ENCODE measurements around the gene KIF3B. TPM values are rescaled to one million over a fixed set of nuclear protein-coding genes. Genes with fewer than 3 reads are reported as not detected.
"Not testable (repeated sequence)": the region's sequence is repeated elsewhere in the genome, so short reads cannot be mapped to it uniquely, and the experiment has no call there.

Gene KIF3B
- total and polyA plus RNA-seq, 2 donors: 7.8 to 8.3 TPM

DNA sequence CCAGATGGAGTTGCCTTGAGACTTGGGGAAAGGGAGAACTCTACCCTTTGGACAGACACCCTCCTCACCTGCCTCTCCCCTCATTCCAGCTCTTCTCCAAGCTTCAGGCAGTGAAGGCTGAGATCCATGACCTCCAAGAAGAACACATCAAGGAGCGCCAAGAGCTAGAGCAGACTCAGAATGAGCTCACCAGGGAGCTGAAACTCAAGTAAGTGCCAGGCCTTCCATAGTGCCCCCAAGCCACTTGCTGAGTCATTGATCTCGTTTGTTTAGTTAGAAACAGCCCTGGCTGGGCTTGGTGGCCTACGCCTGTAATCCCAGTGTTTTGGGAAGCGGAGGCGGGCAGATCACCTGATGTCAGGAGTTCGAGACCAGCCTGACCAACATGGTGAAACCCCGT is 39.2 kb downstream of the KIF3B start:
- WGBS: 90% methylated on average over 7 of the region's 7 CpGs
- H3K9me3 ChIP-seq (ENCODE audit: control insufficient read depth in 2 of 2, insufficient read depth in 1 of 2, low read length in 1 of 2): no peaks in the 10 kb centered on the region
- DNase-seq (ENCODE audit: low read depth in 6 of 9, low spot score in 9 of 9): no peak

GRCh38 chr20:32319100-32319499 is 41.6 kb downstream of the KIF3B start:
- Histone ChIP-seq H3K4me1 (ENCODE audit: control insufficient read depth in 2 of 2, insufficient read depth in 2 of 2, low read length in 2 of 2) (no peaks in the 10 kb centered on the region), H3K9me3 (ENCODE audit: control insufficient read depth in 2 of 2, insufficient read depth in 1 of 2, low read length in 1 of 2) (no peaks in the 10 kb centered on the region), H3K27ac (ENCODE audit: low read depth in 1 of 2, low read length in 1 of 2) (no peak overlapping the region), H3K4me3 (ENCODE audit: low read length in 2 of 2) (no peak overlapping the region), H3K36me3 (ENCODE audit: control insufficient read depth in 2 of 2, insufficient read depth in 2 of 2, low read length in 1 of 2) (peaks cover 11 to 22% of the 10 kb centered on the region in 2 donors), H3K27me3 (ENCODE audit: control insufficient read depth in 2 of 2, insufficient read depth in 1 of 2, low read length in 1 of 2) (no peaks in the 10 kb centered on the region)
- 97% methylated on average over 6 of the region's 6 CpGs for WGBS
- DNase-seq (ENCODE audit: low read depth in 6 of 9, low spot score in 9 of 9): no peak

More for the DNA sequence above, 39.2 kb downstream of the KIF3B start:
- Histone ChIP-seq H3K4me1 (ENCODE audit: control insufficient read depth in 2 of 2, insufficient read depth in 2 of 2, low read length in 2 of 2) (no peaks in the 10 kb centered on the region), H3K27me3 (ENCODE audit: control insufficient read depth in 2 of 2, insufficient read depth in 1 of 2, low read length in 1 of 2) (no peaks in the 10 kb centered on the region), H3K27ac (ENCODE audit: low read depth in 1 of 2, low read length in 1 of 2) (no peak overlapping the region), H3K4me3 (ENCODE audit: low read length in 2 of 2) (no peak overlapping the region), H3K36me3 (ENCODE audit: control insufficient read depth in 2 of 2, insufficient read depth in 2 of 2, low read length in 1 of 2) (peaks cover 16 to 26% of the 10 kb centered on the region in 2 donors)

- WGBS: 100% methylated on average over 1 of the region's 1 CpG
- peaks cover 11 to 24% of the 10 kb centered on the region in 2 donors for H3K36me3 ChIP-seq (ENCODE audit: control insufficient read depth in 2 of 2, insufficient read depth in 2 of 2, low read length in 1 of 2)
- no peaks in the 10 kb centered on the region for H3K27me3 ChIP-seq (ENCODE audit: control insufficient read depth in 2 of 2, insufficient read depth in 1 of 2, low read length in 1 of 2)
- no peaks in the 10 kb centered on the region for H3K9me3 ChIP-seq (ENCODE audit: control insufficient read depth in 2 of 2, insufficient read depth in 1 of 2, low read length in 1 of 2)
- DNase-seq (ENCODE audit: low read depth in 6 of 9, low spot score in 9 of 9): no peak
- H3K4me1 ChIP-seq (ENCODE audit: control insufficient read depth in 2 of 2, insufficient read depth in 2 of 2, low read length in 2 of 2): no peaks in the 10 kb centered on the region
- no peak overlapping the region for H3K4me3 ChIP-seq (ENCODE audit: low read length in 2 of 2)
- H3K27ac ChIP-seq (ENCODE audit: low read depth in 1 of 2, low read length in 1 of 2): no peak overlapping the region
Measured at GRCh38 chr20:32320305-32320704, 42.9 kb downstream of the KIF3B start.

DNA sequence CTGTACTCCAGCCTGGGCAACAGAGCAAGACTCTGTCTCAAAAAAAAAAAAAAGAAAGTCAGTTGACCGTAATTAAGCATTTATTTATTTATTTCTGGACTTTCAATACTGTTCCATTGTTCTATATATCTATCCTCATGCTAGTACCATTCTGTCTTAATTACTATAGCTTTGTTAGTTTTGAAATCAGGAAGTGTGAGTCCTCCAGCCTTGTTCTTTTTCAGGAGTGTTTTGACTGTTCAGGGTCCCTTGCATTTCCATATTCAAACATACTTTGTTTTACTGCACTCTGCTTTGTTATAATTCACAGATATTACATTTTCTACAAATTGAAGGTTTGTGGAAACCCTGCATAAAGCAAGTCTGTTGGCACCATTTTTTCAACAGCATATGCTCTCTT is 43.9 kb downstream of the KIF3B start:
- peak in 2 of 9 donors; percentile 5 to 25 for DNase-seq (ENCODE audit: low read depth in 6 of 9, low spot score in 9 of 9)
- Histone ChIP-seq H3K4me1 (ENCODE audit: control insufficient read depth in 2 of 2, insufficient read depth in 2 of 2, low read length in 2 of 2) (no peaks in the 10 kb centered on the region), H3K9me3 (ENCODE audit: control insufficient read depth in 2 of 2, insufficient read depth in 1 of 2, low read length in 1 of 2) (no peaks in the 10 kb centered on the region), H3K4me3 (ENCODE audit: low read length in 2 of 2) (no peak overlapping the region), H3K27me3 (ENCODE audit: control insufficient read depth in 2 of 2, insufficient read depth in 1 of 2, low read length in 1 of 2) (no peaks in the 10 kb centered on the region), H3K36me3 (ENCODE audit: control insufficient read depth in 2 of 2, insufficient read depth in 2 of 2, low read length in 1 of 2) (peaks cover 9 to 19% of the 10 kb centered on the region in 2 donors), H3K27ac (ENCODE audit: low read depth in 1 of 2, low read length in 1 of 2) (no peak overlapping the region)
- WGBS: 96% methylated on average over 1 of the region's 1 CpG

DNA sequence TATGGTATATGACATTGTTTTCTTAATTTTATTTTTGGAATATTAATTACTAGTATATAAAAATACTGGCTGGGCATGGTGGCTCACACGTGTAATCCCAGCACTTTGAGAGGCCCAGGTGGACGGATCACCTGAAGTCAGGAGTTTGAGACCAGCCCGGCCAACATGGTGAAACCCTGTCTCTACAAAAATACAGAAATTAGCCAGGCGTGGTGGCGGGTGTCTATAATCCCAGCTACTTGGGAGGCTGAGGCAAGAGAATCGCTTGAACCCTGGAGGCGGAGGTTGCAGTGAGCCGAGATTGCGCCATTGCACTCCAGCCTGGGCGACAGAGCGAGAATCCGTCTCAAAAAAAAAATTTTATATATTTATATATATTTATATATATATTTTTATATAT is 44.8 kb downstream of the KIF3B start:
- DNase-seq (ENCODE audit: low read depth in 6 of 9, low spot score in 9 of 9); H3K4me1 ChIP-seq (ENCODE audit: control insufficient read depth in 2 of 2, insufficient read depth in 2 of 2, low read length in 2 of 2); H3K27me3 ChIP-seq (ENCODE audit: control insufficient read depth in 2 of 2, insufficient read depth in 1 of 2, low read length in 1 of 2); H3K27ac ChIP-seq (ENCODE audit: low read depth in 1 of 2, low read length in 1 of 2); H3K4me3 ChIP-seq (ENCODE audit: low read length in 2 of 2); H3K9me3 ChIP-seq (ENCODE audit: control insufficient read depth in 2 of 2, insufficient read depth in 1 of 2, low read length in 1 of 2): not testable (repeated sequence)
- peaks cover 1 to 15% of the 10 kb centered on the region in 2 donors for H3K36me3 ChIP-seq (ENCODE audit: control insufficient read depth in 2 of 2, insufficient read depth in 2 of 2, low read length in 1 of 2)
- WGBS: 98% methylated on average over 12 of the region's 12 CpGs

DNA sequence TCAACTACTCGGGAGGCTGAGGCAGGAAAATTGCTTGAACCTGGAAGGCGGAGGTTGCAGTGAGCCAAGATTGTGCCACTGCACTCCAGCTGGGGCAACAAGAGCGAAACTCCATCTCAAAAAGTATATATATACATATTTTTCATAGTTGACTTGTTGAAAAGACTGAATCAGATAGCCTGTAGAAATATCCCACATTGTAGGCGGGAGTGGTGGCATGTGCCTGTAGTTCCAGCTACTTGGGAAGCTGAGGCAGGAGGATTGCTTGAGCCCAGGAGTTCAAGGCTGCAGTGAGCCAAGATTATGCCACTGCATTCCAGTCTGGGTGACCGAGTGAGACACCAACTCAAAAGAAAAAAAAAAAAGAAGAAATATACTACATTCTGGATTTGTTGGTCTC is 46.3 kb downstream of the KIF3B start:
- not testable (repeated sequence) for DNase-seq (ENCODE audit: low read depth in 6 of 9, low spot score in 9 of 9); H3K27me3 ChIP-seq (ENCODE audit: control insufficient read depth in 2 of 2, insufficient read depth in 1 of 2, low read length in 1 of 2); H3K4me3 ChIP-seq (ENCODE audit: low read length in 2 of 2); H3K4me1 ChIP-seq (ENCODE audit: control insufficient read depth in 2 of 2, insufficient read depth in 2 of 2, low read length in 2 of 2); H3K36me3 ChIP-seq (ENCODE audit: control insufficient read depth in 2 of 2, insufficient read depth in 2 of 2, low read length in 1 of 2); H3K27ac ChIP-seq (ENCODE audit: low read depth in 1 of 2, low read length in 1 of 2); H3K9me3 ChIP-seq (ENCODE audit: control insufficient read depth in 2 of 2, insufficient read depth in 1 of 2, low read length in 1 of 2)
- WGBS: 96% methylated on average over 5 of the region's 5 CpGs

GRCh38 chr20:32325706-32326503 is 48.5 kb downstream of the KIF3B start:
- Histone ChIP-seq H3K9me3 (ENCODE audit: control insufficient read depth in 2 of 2, insufficient read depth in 1 of 2, low read length in 1 of 2) (no peaks in the 10 kb centered on the region), H3K4me3 (ENCODE audit: low read length in 2 of 2) (no peak overlapping the region), H3K27ac (ENCODE audit: low read depth in 1 of 2, low read length in 1 of 2) (no peak overlapping the region), H3K36me3 (ENCODE audit: control insufficient read depth in 2 of 2, insufficient read depth in 2 of 2, low read length in 1 of 2) (peaks cover 15 to 19% of the 10 kb centered on the region in 2 donors), H3K4me1 (ENCODE audit: control insufficient read depth in 2 of 2, insufficient read depth in 2 of 2, low read length in 2 of 2) (no peaks in the 10 kb centered on the region), H3K27me3 (ENCODE audit: control insufficient read depth in 2 of 2, insufficient read depth in 1 of 2, low read length in 1 of 2) (no peaks in the 10 kb centered on the region)
- DNase-seq (ENCODE audit: low read depth in 6 of 9, low spot score in 9 of 9): no peak
- 91% methylated on average over 6 of the region's 6 CpGs for WGBS

GRCh38 chr20:32326504-32326845 is 49.0 kb downstream of the KIF3B start:
- Histone ChIP-seq H3K4me3 (ENCODE audit: low read length in 2 of 2) (no peak overlapping the region), H3K4me1 (ENCODE audit: control insufficient read depth in 2 of 2, insufficient read depth in 2 of 2, low read length in 2 of 2) (no peaks in the 10 kb centered on the region), H3K27me3 (ENCODE audit: control insufficient read depth in 2 of 2, insufficient read depth in 1 of 2, low read length in 1 of 2) (no peaks in the 10 kb centered on the region), H3K36me3 (ENCODE audit: control insufficient read depth in 2 of 2, insufficient read depth in 2 of 2, low read length in 1 of 2) (peaks cover 20 to 25% of the 10 kb centered on the region in 2 donors), H3K9me3 (ENCODE audit: control insufficient read depth in 2 of 2, insufficient read depth in 1 of 2, low read length in 1 of 2) (no peaks in the 10 kb centered on the region), H3K27ac (ENCODE audit: low read depth in 1 of 2, low read length in 1 of 2) (no peak overlapping the region)
- DNase-seq (ENCODE audit: low read depth in 6 of 9, low spot score in 9 of 9): no peak
- 97% methylated on average over 1 of the region's 1 CpG for WGBS

DNA sequence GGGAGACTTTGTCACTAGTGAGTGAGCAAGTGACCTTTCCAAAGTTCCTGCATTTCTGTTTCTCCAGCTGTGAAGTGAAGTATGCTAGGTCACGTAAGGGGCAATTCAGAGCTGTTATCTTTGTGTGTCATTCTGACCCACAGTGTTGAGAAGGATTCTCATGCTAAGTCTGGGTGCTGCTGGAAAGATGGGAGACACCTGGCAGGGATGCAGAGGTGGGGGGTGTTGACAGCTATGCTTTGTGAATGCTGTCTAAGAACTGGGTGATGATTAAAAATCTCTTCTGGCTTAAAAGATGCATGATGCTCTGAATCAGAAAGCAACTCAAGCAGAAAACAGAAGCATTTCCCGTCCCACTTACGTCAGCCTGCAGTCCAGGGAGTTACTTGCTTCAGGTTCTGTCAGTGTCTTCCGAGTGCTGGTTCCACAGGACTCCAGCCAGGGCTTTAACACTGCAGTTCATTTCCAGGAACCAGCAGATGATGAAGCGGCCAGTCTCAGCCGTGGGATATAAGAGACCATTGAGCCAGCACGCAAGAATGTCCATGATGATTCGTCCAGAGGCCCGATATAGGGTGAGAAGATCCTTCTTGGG is 49.7 kb downstream of the KIF3B start:
- H3K27me3 ChIP-seq (ENCODE audit: control insufficient read depth in 2 of 2, insufficient read depth in 1 of 2, low read length in 1 of 2): no peaks in the 10 kb centered on the region
- no peak overlapping the region for H3K27ac ChIP-seq (ENCODE audit: low read depth in 1 of 2, low read length in 1 of 2)
- WGBS: 96% methylated on average over 9 of the region's 9 CpGs
- peaks cover 26 to 31% of the 10 kb centered on the region in 2 donors for H3K36me3 ChIP-seq (ENCODE audit: control insufficient read depth in 2 of 2, insufficient read depth in 2 of 2, low read length in 1 of 2)
- no peak for DNase-seq (ENCODE audit: low read depth in 6 of 9, low spot score in 9 of 9)
- H3K4me3 ChIP-seq (ENCODE audit: low read length in 2 of 2): no peak overlapping the region
- no peaks in the 10 kb centered on the region for H3K4me1 ChIP-seq (ENCODE audit: control insufficient read depth in 2 of 2, insufficient read depth in 2 of 2, low read length in 2 of 2)
- no peaks in the 10 kb centered on the region for H3K9me3 ChIP-seq (ENCODE audit: control insufficient read depth in 2 of 2, insufficient read depth in 1 of 2, low read length in 1 of 2)
